Retinal pigment epithelial cell (primary cell): Measurements from ENCODE around the gene XRCC5.

Source experiments
- DNase-seq: peaks from one replicate; pipeline ENCODE4 v3.0.0-alpha.2; 2010; ENCODE audit warnings: low read depth
- H3K4me3 ChIP-seq: 2 replicates; pipeline ENCODE4 v1.5.1; 2011; ENCODE audit warnings: mild to moderate bottlenecking, low read length, control low read depth, moderate library complexity
- TF ChIP-seq, protein P1 (sequence below): conservative IDR thresholded peaks from 2 replicates; pipeline ENCODE4 v1.5.1; 2011; ENCODE audit warnings: low read depth, low read length, control low read depth, inconsistent platforms

The XRCC5 gene

GRCh38 chr2:216144372-216144771 is 35.2 kb downstream of the XRCC5 start:
- no peak overlapping the region for H3K4me3 ChIP-seq
- DNase-seq, result no peak
- TF ChIP-seq, protein P1, sequence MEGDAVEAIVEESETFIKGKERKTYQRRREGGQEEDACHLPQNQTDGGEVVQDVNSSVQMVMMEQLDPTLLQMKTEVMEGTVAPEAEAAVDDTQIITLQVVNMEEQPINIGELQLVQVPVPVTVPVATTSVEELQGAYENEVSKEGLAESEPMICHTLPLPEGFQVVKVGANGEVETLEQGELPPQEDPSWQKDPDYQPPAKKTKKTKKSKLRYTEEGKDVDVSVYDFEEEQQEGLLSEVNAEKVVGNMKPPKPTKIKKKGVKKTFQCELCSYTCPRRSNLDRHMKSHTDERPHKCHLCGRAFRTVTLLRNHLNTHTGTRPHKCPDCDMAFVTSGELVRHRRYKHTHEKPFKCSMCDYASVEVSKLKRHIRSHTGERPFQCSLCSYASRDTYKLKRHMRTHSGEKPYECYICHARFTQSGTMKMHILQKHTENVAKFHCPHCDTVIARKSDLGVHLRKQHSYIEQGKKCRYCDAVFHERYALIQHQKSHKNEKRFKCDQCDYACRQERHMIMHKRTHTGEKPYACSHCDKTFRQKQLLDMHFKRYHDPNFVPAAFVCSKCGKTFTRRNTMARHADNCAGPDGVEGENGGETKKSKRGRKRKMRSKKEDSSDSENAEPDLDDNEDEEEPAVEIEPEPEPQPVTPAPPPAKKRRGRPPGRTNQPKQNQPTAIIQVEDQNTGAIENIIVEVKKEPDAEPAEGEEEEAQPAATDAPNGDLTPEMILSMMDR, result no peak

- H3K4me3 ChIP-seq, result no peak overlapping the region
- TF ChIP-seq, protein P1, result no peak
- DNase-seq, result no peak
Observed at GRCh38 chr2:216144857-216145256, 35.7 kb downstream of the XRCC5 start.

DNA sequence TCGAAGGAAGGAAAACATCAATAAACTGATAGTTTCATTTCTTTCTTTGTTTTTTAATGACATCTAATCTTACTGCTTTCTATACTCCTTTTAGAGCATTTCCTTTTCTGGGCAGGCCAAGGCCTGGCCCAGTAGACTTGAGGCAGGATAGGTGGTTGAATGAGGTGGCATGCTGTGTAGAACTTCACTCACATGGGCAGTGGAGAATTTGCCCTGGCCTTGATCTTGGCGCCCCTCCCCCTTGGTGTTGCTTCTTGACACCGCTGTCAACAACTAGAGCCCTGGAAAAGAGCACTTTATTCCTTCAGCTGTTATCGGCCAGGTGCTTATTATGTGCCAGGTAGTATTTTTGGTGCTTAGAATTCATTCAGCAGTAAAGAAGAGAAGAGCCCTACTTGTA is 37.4 kb downstream of the XRCC5 start:
- no peak for DNase-seq
- H3K4me3 ChIP-seq, result no peak overlapping the region
- TF ChIP-seq, protein P1, result no peak

- DNase-seq, result no peak
- TF ChIP-seq, protein P1, result no peak
- no peak overlapping the region for H3K4me3 ChIP-seq
Observed at GRCh38 chr2:216147172-216148131, 38.3 kb downstream of the XRCC5 start.

GRCh38 chr2:216148983-216149382 is 39.8 kb downstream of the XRCC5 start:
- TF ChIP-seq, protein P1, result no peak
- no peak for DNase-seq
- H3K4me3 ChIP-seq, result no peak overlapping the region

GRCh38 chr2:216149741-216150140 is 40.6 kb downstream of the XRCC5 start:
- DNase-seq, result no peak
- no peak overlapping the region for H3K4me3 ChIP-seq
- TF ChIP-seq, protein P1, result no peak
